Upper lobe of left lung (tissue), 4 donors: ENCODE measurements around the gene CRYZL1.
A peak's percentile ranks its signal among the peaks of the same experiment; 100 is the strongest.

Experiments used
- CTCF ChIP-seq, 6 experiments: fragments of 450-650 bp in 4 of 6; fragments of 200-600 bp in 2 of 6; sonication (generic) in 2 of 6; IDR thresholded peaks; one replicate each; pipeline ENCODE4 v1.5.1; 2016 to 2019; ENCODE audit warnings: antibody characterized with exemption in 6 of 6
- EP300 ChIP-seq, 4 donors: sonication (generic); formaldehyde crosslinking; IDR thresholded peaks; one replicate each; pipeline ENCODE4 v1.5.1; 2017; ENCODE audit warnings: antibody characterized with exemption in 4 of 4, control low read depth in 2 of 4
- POLR2A ChIP-seq, 4 donors: fragments of 450-650 bp; IDR thresholded peaks; one replicate each; pipeline ENCODE4 v1.5.1; 2016 to 2017; ENCODE audit warnings: antibody characterized with exemption in 4 of 4, mild to moderate bottlenecking in 2 of 4
- POLR2AphosphoS5 ChIP-seq, 2 donors: sonication (generic); formaldehyde crosslinking; IDR thresholded peaks; one replicate each; pipeline ENCODE4 v1.5.1; 2017; ENCODE audit warnings: antibody characterized with exemption in 2 of 2

- TF ChIP-seq CTCF (IDR thresholded peaks at IDR 0.05) (peak in 1 of 6 experiments; percentile 5), POLR2A (IDR thresholded peaks at IDR 0.05) (peak; percentile 56 to 67 (median 66)), POLR2AphosphoS5 (IDR thresholded peaks at IDR 0.05) (peak; percentile 90 to 92), EP300 (IDR thresholded peaks at IDR 0.05) (peak in 1 of 4 donors; percentile 40)
Observed at GRCh38 chr21:33541756-33542639, 99.5 kb downstream of the CRYZL1 start, which contains the start of gene GART.
